C4-2B (cell line): ENCODE measurements around the gene BRD1.

ENCODE experiments used
- H3K27ac ChIP-seq: fragments of 450-650 bp; 2 replicates; pipeline ENCODE4 v1.5.1; 2017
- CTCF ChIP-seq: fragments of 450-650 bp; conservative IDR thresholded peaks from 2 replicates; pipeline ENCODE4 v1.5.1; 2017; ENCODE audit warnings: mild to moderate bottlenecking
- ZFX ChIP-seq: fragments of 450-650 bp; IDR thresholded peaks from 2 replicates; pipeline ENCODE4 v1.6.1; 2017

The BRD1 gene

GRCh38 chr22:49800408-49801238, 27.1 kb downstream of the BRD1 start:
- H3K27ac ChIP-seq: no peak overlapping the region
- no peak for TF ChIP-seq ZFX
- no peak for TF ChIP-seq CTCF

GRCh38 chr22:49799431-49800075, 28.1 kb downstream of the BRD1 start:
- TF ChIP-seq ZFX (no peak), CTCF (no peak)
- no peak overlapping the region for H3K27ac ChIP-seq

GRCh38 chr22:49798486-49799151, 29.1 kb downstream of the BRD1 start:
- TF ChIP-seq CTCF: no peak
- peak overlapping the region; percentile 24 for H3K27ac ChIP-seq

- TF ChIP-seq ZFX: no peak
- TF ChIP-seq CTCF: no peak
These were observed 30.0 kb downstream of the BRD1 start for GRCh38 chr22:49797706-49798105.

GRCh38 chr22:49796596-49797270, 30.9 kb downstream of the BRD1 start:
- no peak for TF ChIP-seq ZFX
- no peak for TF ChIP-seq CTCF
- H3K27ac ChIP-seq: peak overlapping the region; percentile 24; the same call in 1 of the 2 replicates

More at GRCh38 chr22:49797706-49798105, 30.0 kb downstream of the BRD1 start:
- peak overlapping the region; percentile 24; the same call in 1 of the 2 replicates for H3K27ac ChIP-seq

- no peak overlapping the region for H3K27ac ChIP-seq
- TF ChIP-seq ZFX (no peak), CTCF (no peak)
These were observed 32.2 kb downstream of the BRD1 start for GRCh38 chr22:49795521-49795920.
